Measurements from ENCODE around the gene SNTA1. TPM values are rescaled to one million over a fixed set of nuclear protein-coding genes. Genes with fewer than 3 reads are reported as not detected.

SNTA1 gene
- total and polyA plus RNA-seq, 2 of the 8 experiments (the other 6 are each of a cell fraction or from before 2014, with no cell fraction given) = 4.5 to 8.0 TPM

GRCh38 chr20:33475381-33476152 is 32.0 kb upstream of the SNTA1 start (continued):
- TF ChIP-seq, protein P1, sequence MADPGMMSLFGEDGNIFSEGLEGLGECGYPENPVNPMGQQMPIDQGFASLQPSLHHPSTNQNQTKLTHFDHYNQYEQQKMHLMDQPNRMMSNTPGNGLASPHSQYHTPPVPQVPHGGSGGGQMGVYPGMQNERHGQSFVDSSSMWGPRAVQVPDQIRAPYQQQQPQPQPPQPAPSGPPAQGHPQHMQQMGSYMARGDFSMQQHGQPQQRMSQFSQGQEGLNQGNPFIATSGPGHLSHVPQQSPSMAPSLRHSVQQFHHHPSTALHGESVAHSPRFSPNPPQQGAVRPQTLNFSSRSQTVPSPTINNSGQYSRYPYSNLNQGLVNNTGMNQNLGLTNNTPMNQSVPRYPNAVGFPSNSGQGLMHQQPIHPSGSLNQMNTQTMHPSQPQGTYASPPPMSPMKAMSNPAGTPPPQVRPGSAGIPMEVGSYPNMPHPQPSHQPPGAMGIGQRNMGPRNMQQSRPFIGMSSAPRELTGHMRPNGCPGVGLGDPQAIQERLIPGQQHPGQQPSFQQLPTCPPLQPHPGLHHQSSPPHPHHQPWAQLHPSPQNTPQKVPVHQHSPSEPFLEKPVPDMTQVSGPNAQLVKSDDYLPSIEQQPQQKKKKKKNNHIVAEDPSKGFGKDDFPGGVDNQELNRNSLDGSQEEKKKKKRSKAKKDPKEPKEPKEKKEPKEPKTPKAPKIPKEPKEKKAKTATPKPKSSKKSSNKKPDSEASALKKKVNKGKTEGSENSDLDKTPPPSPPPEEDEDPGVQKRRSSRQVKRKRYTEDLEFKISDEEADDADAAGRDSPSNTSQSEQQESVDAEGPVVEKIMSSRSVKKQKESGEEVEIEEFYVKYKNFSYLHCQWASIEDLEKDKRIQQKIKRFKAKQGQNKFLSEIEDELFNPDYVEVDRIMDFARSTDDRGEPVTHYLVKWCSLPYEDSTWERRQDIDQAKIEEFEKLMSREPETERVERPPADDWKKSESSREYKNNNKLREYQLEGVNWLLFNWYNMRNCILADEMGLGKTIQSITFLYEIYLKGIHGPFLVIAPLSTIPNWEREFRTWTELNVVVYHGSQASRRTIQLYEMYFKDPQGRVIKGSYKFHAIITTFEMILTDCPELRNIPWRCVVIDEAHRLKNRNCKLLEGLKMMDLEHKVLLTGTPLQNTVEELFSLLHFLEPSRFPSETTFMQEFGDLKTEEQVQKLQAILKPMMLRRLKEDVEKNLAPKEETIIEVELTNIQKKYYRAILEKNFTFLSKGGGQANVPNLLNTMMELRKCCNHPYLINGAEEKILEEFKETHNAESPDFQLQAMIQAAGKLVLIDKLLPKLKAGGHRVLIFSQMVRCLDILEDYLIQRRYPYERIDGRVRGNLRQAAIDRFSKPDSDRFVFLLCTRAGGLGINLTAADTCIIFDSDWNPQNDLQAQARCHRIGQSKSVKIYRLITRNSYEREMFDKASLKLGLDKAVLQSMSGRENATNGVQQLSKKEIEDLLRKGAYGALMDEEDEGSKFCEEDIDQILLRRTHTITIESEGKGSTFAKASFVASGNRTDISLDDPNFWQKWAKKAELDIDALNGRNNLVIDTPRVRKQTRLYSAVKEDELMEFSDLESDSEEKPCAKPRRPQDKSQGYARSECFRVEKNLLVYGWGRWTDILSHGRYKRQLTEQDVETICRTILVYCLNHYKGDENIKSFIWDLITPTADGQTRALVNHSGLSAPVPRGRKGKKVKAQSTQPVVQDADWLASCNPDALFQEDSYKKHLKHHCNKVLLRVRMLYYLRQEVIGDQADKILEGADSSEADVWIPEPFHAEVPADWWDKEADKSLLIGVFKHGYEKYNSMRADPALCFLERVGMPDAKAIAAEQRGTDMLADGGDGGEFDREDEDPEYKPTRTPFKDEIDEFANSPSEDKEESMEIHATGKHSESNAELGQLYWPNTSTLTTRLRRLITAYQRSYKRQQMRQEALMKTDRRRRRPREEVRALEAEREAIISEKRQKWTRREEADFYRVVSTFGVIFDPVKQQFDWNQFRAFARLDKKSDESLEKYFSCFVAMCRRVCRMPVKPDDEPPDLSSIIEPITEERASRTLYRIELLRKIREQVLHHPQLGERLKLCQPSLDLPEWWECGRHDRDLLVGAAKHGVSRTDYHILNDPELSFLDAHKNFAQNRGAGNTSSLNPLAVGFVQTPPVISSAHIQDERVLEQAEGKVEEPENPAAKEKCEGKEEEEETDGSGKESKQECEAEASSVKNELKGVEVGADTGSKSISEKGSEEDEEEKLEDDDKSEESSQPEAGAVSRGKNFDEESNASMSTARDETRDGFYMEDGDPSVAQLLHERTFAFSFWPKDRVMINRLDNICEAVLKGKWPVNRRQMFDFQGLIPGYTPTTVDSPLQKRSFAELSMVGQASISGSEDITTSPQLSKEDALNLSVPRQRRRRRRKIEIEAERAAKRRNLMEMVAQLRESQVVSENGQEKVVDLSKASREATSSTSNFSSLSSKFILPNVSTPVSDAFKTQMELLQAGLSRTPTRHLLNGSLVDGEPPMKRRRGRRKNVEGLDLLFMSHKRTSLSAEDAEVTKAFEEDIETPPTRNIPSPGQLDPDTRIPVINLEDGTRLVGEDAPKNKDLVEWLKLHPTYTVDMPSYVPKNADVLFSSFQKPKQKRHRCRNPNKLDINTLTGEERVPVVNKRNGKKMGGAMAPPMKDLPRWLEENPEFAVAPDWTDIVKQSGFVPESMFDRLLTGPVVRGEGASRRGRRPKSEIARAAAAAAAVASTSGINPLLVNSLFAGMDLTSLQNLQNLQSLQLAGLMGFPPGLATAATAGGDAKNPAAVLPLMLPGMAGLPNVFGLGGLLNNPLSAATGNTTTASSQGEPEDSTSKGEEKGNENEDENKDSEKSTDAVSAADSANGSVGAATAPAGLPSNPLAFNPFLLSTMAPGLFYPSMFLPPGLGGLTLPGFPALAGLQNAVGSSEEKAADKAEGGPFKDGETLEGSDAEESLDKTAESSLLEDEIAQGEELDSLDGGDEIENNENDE (IDR thresholded peaks at IDR 0.05; ENCODE audit: insufficient replicate concordance, low read length) = no peak
- TF ChIP-seq YY1 (IDR thresholded peaks at IDR 0.05; ENCODE audit: low read depth, low read length) (no peak), KDM4A (IDR thresholded peaks at IDR 0.05; ENCODE audit: low read depth, low read length, severe bottlenecking) (no peak), CHD2 (IDR thresholded peaks at IDR 0.05; ENCODE audit: low read length) (no peak)

Measured in H1 (cell line).